CD14-positive monocyte (primary cell): ENCODE results near the gene GAGE13. TPM values are rescaled to one million over a fixed set of nuclear protein-coding genes. Genes with fewer than 3 reads are reported as not detected.
"Not testable (repeated sequence)": the region's sequence is repeated elsewhere in the genome, so short reads cannot be mapped to it uniquely, and the experiment has no call there.

ENCODE experiments used
- DNase-seq, 3 donors: peaks; one replicate each; pipeline ENCODE4 v3.0.0-alpha.2; 2011 to 2022
- H2AFZ ChIP-seq: 2 replicates; pipeline ENCODE4 v1.6.0; 2012; ENCODE audit warnings: mild to moderate bottlenecking, low read depth, low read length, inconsistent platforms; ENCODE audit not compliant: insufficient read depth, poor library complexity, severe bottlenecking
- H3K27ac ChIP-seq, 2 donors: 1 replicate in 1 of 2; 2 replicates in 1 of 2; pipeline ENCODE4 v1.5.1; 2012 to 2013; ENCODE audit warnings: low read length in 2 of 2, control low read depth in 1 of 2, inconsistent platforms in 1 of 2, low read depth in 1 of 2, mild to moderate bottlenecking in 1 of 2
- H3K27me3 ChIP-seq, 2 donors: one replicate each; pipeline versions ENCODE4 v1.6.0 to v1.6.1; 2011 to 2013; ENCODE audit warnings: low read length in 2 of 2; ENCODE audit not compliant: control insufficient read depth in 2 of 2, insufficient read depth in 2 of 2
- H3K36me3 ChIP-seq, 2 donors: replicated peaks in 1 of 2; 1 replicate in 1 of 2; 2 replicates in 1 of 2; pipeline versions ENCODE4 v1.5.1 to v1.6.1; 2012 to 2013; ENCODE audit warnings: low read length in 2 of 2, control low read depth in 1 of 2, inconsistent platforms in 1 of 2, mild to moderate bottlenecking in 1 of 2; ENCODE audit not compliant: insufficient read depth in 2 of 2, control insufficient read depth in 1 of 2
- H3K4me1 ChIP-seq, 2 donors: 1 replicate in 1 of 2; 2 replicates in 1 of 2; pipeline versions ENCODE4 v1.5.1 to v1.6.1; 2012 to 2013; ENCODE audit warnings: low read length in 2 of 2, control low read depth in 1 of 2, inconsistent platforms in 1 of 2, mild to moderate bottlenecking in 1 of 2, moderate library complexity in 1 of 2; ENCODE audit not compliant: insufficient read depth in 2 of 2, control insufficient read depth in 1 of 2
- H3K4me2 ChIP-seq: replicated peaks from 2 replicates; pipeline ENCODE3; 2012; ENCODE audit warnings: low read length, moderate library complexity, mild to moderate bottlenecking; ENCODE audit not compliant: poor library complexity, severe bottlenecking; ENCODE audit errors: extremely low read depth
- H3K4me3 ChIP-seq, 3 experiments: fragments of 200-600 bp in 1 of 3; sonication (generic) in 1 of 3; replicated peaks in 1 of 3; 1 replicate in 2 of 3; 2 replicates in 1 of 3; pipeline ENCODE4 v1.5.1; 2011 to 2013; ENCODE audit warnings: low read length in 3 of 3, mild to moderate bottlenecking in 3 of 3, control low read depth in 2 of 3, low read depth in 2 of 3, inconsistent platforms in 1 of 3, moderate library complexity in 1 of 3
- H3K79me2 ChIP-seq: 2 replicates; pipeline ENCODE4 v1.6.0; 2012; ENCODE audit warnings: mild to moderate bottlenecking, control low read depth, inconsistent platforms, low read length, moderate library complexity; ENCODE audit not compliant: insufficient read depth
- H3K9ac ChIP-seq: 2 replicates; pipeline ENCODE4 v1.6.0; 2017; ENCODE audit warnings: low read length, mild to moderate bottlenecking; ENCODE audit not compliant: insufficient read depth, poor library complexity, severe bottlenecking
- H3K9me3 ChIP-seq, 2 donors: replicated peaks in 1 of 2; 1 replicate in 1 of 2; 2 replicates in 1 of 2; pipeline versions ENCODE4 v1.5.1 to v1.6.1; 2012 to 2013; ENCODE audit warnings: low read length in 2 of 2, control low read depth in 1 of 2; ENCODE audit not compliant: control insufficient read depth in 1 of 2, insufficient read depth in 1 of 2
- H4K20me1 ChIP-seq: 2 replicates; pipeline ENCODE4 v1.6.0; 2012; ENCODE audit warnings: mild to moderate bottlenecking, low read length, control low read depth, moderate library complexity; ENCODE audit not compliant: insufficient read depth
- H3K27ac Mint-ChIP-seq, 7 donors: one replicate each; pipeline ENCODE4 v1.8.0; 2020; ENCODE audit warnings: mild to moderate bottlenecking in 7 of 7, mixed read lengths in 7 of 7, moderate library complexity in 6 of 7, inconsistent platforms in 2 of 7
- H3K27me3 Mint-ChIP-seq, 3 donors: one replicate each; pipeline ENCODE4 v1.8.0; 2021 to 2022; ENCODE audit warnings: low read depth in 3 of 3, mild to moderate bottlenecking in 3 of 3, mixed read lengths in 3 of 3, moderate library complexity in 3 of 3, inconsistent platforms in 1 of 3
- H3K36me3 Mint-ChIP-seq, 2 donors: one replicate each; pipeline ENCODE4 v1.8.0; 2020; ENCODE audit warnings: mixed read lengths in 2 of 2, inconsistent platforms in 1 of 2, mild to moderate bottlenecking in 1 of 2
- H3K4me1 Mint-ChIP-seq: one replicate; pipeline ENCODE4 v1.8.0; 2020; ENCODE audit warnings: mild to moderate bottlenecking, mixed read lengths
- H3K4me3 Mint-ChIP-seq, 2 donors: one replicate each; pipeline ENCODE4 v1.8.0; 2020; ENCODE audit warnings: mild to moderate bottlenecking in 2 of 2, mixed read lengths in 2 of 2, moderate library complexity in 1 of 2
- H3K9me3 Mint-ChIP-seq, 7 donors: one replicate each; pipeline ENCODE4 v1.8.0; 2020 to 2022; ENCODE audit warnings: mixed read lengths in 7 of 7, mild to moderate bottlenecking in 6 of 7, moderate library complexity in 6 of 7, inconsistent platforms in 2 of 7
- CTCF ChIP-seq: fragments of 200-600 bp; IDR thresholded peaks from one replicate; pipeline ENCODE4 v1.8.0; 2022; ENCODE audit warnings: antibody characterized with exemption, mild to moderate bottlenecking
- WGBS: methylation state at CpG from one replicate; pipeline ENCODE4 v1.1.5; 2013; ENCODE audit warnings: missing lambda C conversion rate; ENCODE audit not compliant: insufficient coverage; 5-methylcytosine and 5-hydroxymethylcytosine counted together
- intact Hi-C, 2 donors: fragments of 100-400 bp; cut with micrococcal nuclease; formaldehyde crosslinking; loops; one replicate each; pipeline versions ENCODE4 v1.15.0 to v1.15.1; 2023
- polyA plus RNA-seq, 3 donors: library from polyadenylated mRNA; depleted of rRNA in 1 of 3; unstranded in 2 of 3; stranded (reverse) in 1 of 3; fragments of 300-500 nt in 2 of 3; fragments of >200 nt in 1 of 3; fragmentation: Illumina TruSeq in 2 of 3; gene quantifications; 1 replicate in 2 of 3; 2 replicates in 1 of 3; pipeline ENCODE4 v1.2.3, GENCODE V29; 2012 to 2021

Gene GAGE13
- polyA plus RNA-seq, 3 donors: not detected

GRCh38 chrX:49292400-49293362, 38.7 kb upstream of the GAGE13 start:
- Histone ChIP-seq H2AFZ (peak overlapping the region; percentile 59), H3K79me2 (no peaks in the 10 kb centered on the region), H3K4me3 (no peak overlapping the region), H3K27ac (no peak overlapping the region), H3K4me2 (peak overlapping the region; percentile 49), H3K36me3 (no peaks in the 10 kb centered on the region), H3K9me3 (no peaks in the 10 kb centered on the region), H3K4me1 (no peaks in the 10 kb centered on the region), H3K27me3 (no peaks in the 10 kb centered on the region), H3K9ac (no peak overlapping the region), H4K20me1 (no peaks in the 10 kb centered on the region)
- no peak overlapping the region for H3K4me3 Mint-ChIP-seq
- H3K27me3 Mint-ChIP-seq: peaks cover 0 to 13% (median 4%) of the 10 kb centered on the region in 3 donors
- H3K4me1 Mint-ChIP-seq: peaks cover 5% of the 10 kb centered on the region
- H3K9me3 Mint-ChIP-seq: peaks cover 0 to 2% (median 0%) of the 10 kb centered on the region in 7 donors
- no peaks in the 10 kb centered on the region for H3K36me3 Mint-ChIP-seq
- H3K27ac Mint-ChIP-seq: peak overlapping the region in 2 of 7 donors; percentile 65 to 78
- intact Hi-C loops: loop anchor here in 1 of 2 donors (10.0 kb wide), 1 partner anchor 462 kb away; no protein-coding TSS in a partner anchor
- TF ChIP-seq CTCF: no peak
- no peak for DNase-seq
- WGBS: 88% methylated on average over 4 of the region's 17 CpGs

GRCh38 chrX:49299293-49299692, 32.1 kb upstream of the GAGE13 start:
- not testable (repeated sequence) for DNase-seq, H3K27me3 ChIP-seq, H3K27ac Mint-ChIP-seq, H3K36me3 Mint-ChIP-seq, H3K9ac ChIP-seq, H3K9me3 Mint-ChIP-seq, H4K20me1 ChIP-seq, H3K4me1 ChIP-seq, H3K4me3 ChIP-seq, H3K4me3 Mint-ChIP-seq, H3K4me1 Mint-ChIP-seq, H3K4me2 ChIP-seq, H3K36me3 ChIP-seq, H3K27ac ChIP-seq, H3K9me3 ChIP-seq, H2AFZ ChIP-seq, H3K79me2 ChIP-seq
- H3K27me3 Mint-ChIP-seq: peaks cover 0 to 19% (median 2%) of the 10 kb centered on the region in 3 donors
- WGBS: 100% methylated on average over 1 of the region's 5 CpGs
- intact Hi-C loops: loop anchor here in 1 of 2 donors (10.0 kb wide), 1 partner anchor 456 kb away; no protein-coding TSS in a partner anchor
